Right lobe of liver (tissue), 4 donors: ENCODE results near the gene PEX11G.

Source experiments
- CTCF ChIP-seq, 4 donors: fragments of 200-600 bp in 3 of 4; fragments of 450-650 bp in 1 of 4; IDR thresholded peaks; one replicate each; pipeline versions ENCODE4 v1.5.1 to v1.8.0; 2016 to 2022; ENCODE audit warnings: antibody characterized with exemption in 4 of 4, mild to moderate bottlenecking in 2 of 4
- POLR2A ChIP-seq: fragments of 450-650 bp; IDR thresholded peaks from one replicate; pipeline ENCODE4 v1.6.1; 2017; ENCODE audit warnings: antibody characterized with exemption, mild to moderate bottlenecking
- donor health status: DM: no; HTN: no; CAD: no.
- donor health status: DM: no; HTN: no; CAD: no.
- donor health status: DM: no; HTN: yes; CAD: no.

- TF ChIP-seq POLR2A = no peak
- TF ChIP-seq CTCF (IDR thresholded peaks at IDR 0.05) = no peak
Measured at GRCh38 chr19:7502552-7502951, 13.7 kb upstream of the PEX11G start.
